ENCODE measurements around the gene VHLL.
"Not testable (repeated sequence)": the region's sequence is repeated elsewhere in the genome, so short reads cannot be mapped to it uniquely, and the experiment has no call there.

VHLL gene

DNA sequence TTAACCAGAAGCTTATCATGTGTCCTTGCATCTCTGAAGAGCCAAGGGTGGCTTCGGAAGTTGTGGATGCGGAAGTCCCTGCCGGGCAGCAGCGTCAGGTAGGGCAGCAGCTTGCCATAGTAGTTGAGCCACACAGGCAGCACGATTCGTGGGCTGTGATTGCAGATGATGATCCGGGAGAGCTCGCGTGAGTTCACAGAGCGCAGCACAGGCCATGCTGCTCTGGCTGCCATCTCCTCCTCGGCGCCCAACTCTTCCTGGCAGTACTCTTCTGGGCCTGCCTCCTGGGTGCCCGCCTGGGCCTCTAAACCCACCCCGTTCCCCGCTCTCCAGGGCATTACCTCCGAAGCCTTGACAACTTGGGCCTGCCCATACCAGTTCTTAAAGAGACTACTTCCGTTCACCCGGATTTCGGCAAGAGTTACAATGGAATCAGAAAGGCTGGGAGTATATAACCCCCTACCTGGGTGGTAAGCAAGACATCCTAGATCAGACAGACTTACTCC lies at the start of gene VHLL:
Gene VHLL, minus strand, starts transcription at position 456 of the 506 bp plus-strand sequence. Its CDS starts 118 bp downstream, at position 338.
- no peak for ATAC-seq (ENCODE audit: low read depth)

DNA sequence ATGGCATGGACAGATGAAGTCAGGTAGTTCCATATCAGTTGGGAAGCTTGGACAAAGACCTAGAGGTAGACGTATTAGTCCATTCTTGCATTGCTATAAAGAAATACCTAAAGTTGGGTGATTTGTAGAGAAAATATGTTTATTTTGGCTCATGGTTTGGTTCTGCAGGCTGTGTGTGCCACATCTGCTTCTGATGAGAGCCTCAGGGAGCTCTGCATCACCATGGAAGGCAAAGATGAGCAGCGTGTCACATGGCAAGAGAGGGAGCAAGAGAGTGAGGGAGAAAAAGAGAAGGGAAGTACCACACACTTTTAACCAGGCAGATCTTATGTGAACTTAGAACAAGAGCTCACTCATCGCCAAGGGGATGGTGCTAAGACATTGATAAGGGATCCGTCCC lies 48.2 kb upstream of the VHLL start:
- Histone ChIP-seq H3K36me3 (ENCODE audit: low read depth) (no peaks in the 10 kb centered on the region), H3K27ac (ENCODE audit: poor library complexity, severe bottlenecking) (no peak overlapping the region), H3K9me3 (ENCODE audit: severe bottlenecking) (no peaks in the 10 kb centered on the region), H3K4me1 (ENCODE audit: insufficient read depth, poor library complexity, severe bottlenecking) (no peaks in the 10 kb centered on the region), H3K27me3 (ENCODE audit: insufficient read depth, poor library complexity, severe bottlenecking) (peaks cover 5% of the 10 kb centered on the region), H3K4me3 (ENCODE audit: severe bottlenecking) (no peak overlapping the region)
- no peak for TF ChIP-seq CTCF (IDR thresholded peaks at IDR 0.05; ENCODE audit: poor library complexity, severe bottlenecking)
- DNase-seq (ENCODE audit: low spot score), result no peak
- ATAC-seq (ENCODE audit: low read depth), result no peak

More for the DNA sequence above, at the start of gene VHLL:
- Histone ChIP-seq H3K36me3 (ENCODE audit: low read depth) (0 out of 2 replicates have a peak, but pooled peaks cover 3% of the 10 kb centered on the region), H3K4me1 (ENCODE audit: insufficient read depth, poor library complexity, severe bottlenecking) (peaks cover 12% of the 10 kb centered on the region), H3K4me3 (ENCODE audit: severe bottlenecking) (no peak within 1 kb of the TSS), H3K27me3 (ENCODE audit: insufficient read depth, poor library complexity, severe bottlenecking) (no peaks in the 10 kb centered on the region), H3K27ac (ENCODE audit: poor library complexity, severe bottlenecking) (no peak within 1 kb of the TSS), H3K9me3 (ENCODE audit: severe bottlenecking) (no peaks in the 10 kb centered on the region)
- DNase-seq (ENCODE audit: low spot score), result no peak
- TF ChIP-seq CTCF (IDR thresholded peaks at IDR 0.05; ENCODE audit: poor library complexity, severe bottlenecking), result no peak

- Histone ChIP-seq H3K4me3 (ENCODE audit: severe bottlenecking) (no peak overlapping the region), H3K36me3 (ENCODE audit: low read depth) (no peaks in the 10 kb centered on the region), H3K27ac (ENCODE audit: poor library complexity, severe bottlenecking) (no peak overlapping the region), H3K27me3 (ENCODE audit: insufficient read depth, poor library complexity, severe bottlenecking) (peaks cover 5% of the 10 kb centered on the region), H3K4me1 (ENCODE audit: insufficient read depth, poor library complexity, severe bottlenecking) (no peaks in the 10 kb centered on the region), H3K9me3 (ENCODE audit: severe bottlenecking) (no peaks in the 10 kb centered on the region)
- ATAC-seq (ENCODE audit: low read depth) (no peak), DNase-seq (ENCODE audit: low spot score) (no peak)
- TF ChIP-seq CTCF (IDR thresholded peaks at IDR 0.05; ENCODE audit: poor library complexity, severe bottlenecking), result no peak
Observed at GRCh38 chr1:156346636-156347035, 47.5 kb upstream of the VHLL start.

- not testable (repeated sequence) for H3K27ac ChIP-seq (ENCODE audit: poor library complexity, severe bottlenecking); DNase-seq (ENCODE audit: low spot score); H3K9me3 ChIP-seq (ENCODE audit: severe bottlenecking); ATAC-seq (ENCODE audit: low read depth); H3K27me3 ChIP-seq (ENCODE audit: insufficient read depth, poor library complexity, severe bottlenecking); H3K4me3 ChIP-seq (ENCODE audit: severe bottlenecking); H3K4me1 ChIP-seq (ENCODE audit: insufficient read depth, poor library complexity, severe bottlenecking); H3K36me3 ChIP-seq (ENCODE audit: low read depth)
Observed at GRCh38 chr1:156346035-156346434, 46.9 kb upstream of the VHLL start.

GRCh38 chr1:156344409-156344808 lies 45.3 kb upstream of the VHLL start:
- DNase-seq (ENCODE audit: low spot score) (no peak), ATAC-seq (ENCODE audit: low read depth) (no peak)
- peaks cover 5% of the 10 kb centered on the region for H3K27me3 ChIP-seq (ENCODE audit: insufficient read depth, poor library complexity, severe bottlenecking)
- H3K4me1 ChIP-seq (ENCODE audit: insufficient read depth, poor library complexity, severe bottlenecking), result no peaks in the 10 kb centered on the region
- no peak overlapping the region for H3K27ac ChIP-seq (ENCODE audit: poor library complexity, severe bottlenecking)
- no peak overlapping the region for H3K4me3 ChIP-seq (ENCODE audit: severe bottlenecking)
- H3K36me3 ChIP-seq (ENCODE audit: low read depth), result no peaks in the 10 kb centered on the region
- TF ChIP-seq CTCF (IDR thresholded peaks at IDR 0.05; ENCODE audit: poor library complexity, severe bottlenecking), result no peak
- H3K9me3 ChIP-seq (ENCODE audit: severe bottlenecking), result no peaks in the 10 kb centered on the region
